Panc1 (cell line): ENCODE measurements around the gene SDR39U1.

Source experiments
- CTCF ChIP-seq: fragments of 450-650 bp; IDR thresholded peaks from 2 replicates; pipeline ENCODE4 v1.5.1; 2017; ENCODE audit warnings: mild to moderate bottlenecking
- POLR2AphosphoS5 ChIP-seq: IDR thresholded peaks from 2 replicates; pipeline ENCODE4 v1.6.1; 2012; ENCODE audit warnings: mild to moderate bottlenecking, low read depth, low read length, moderate library complexity
- REST ChIP-seq, 2 experiments: IDR thresholded peaks; 2 replicates each; pipeline ENCODE4 v1.6.1; 2011 to 2012; ENCODE audit warnings: low read depth in 2 of 2, control low read depth in 1 of 2, low read length in 1 of 2, mild to moderate bottlenecking in 1 of 2, moderate library complexity in 1 of 2; ENCODE audit not compliant: insufficient read depth in 1 of 2
- SIN3A ChIP-seq: IDR thresholded peaks from 2 replicates; pipeline ENCODE4 v1.6.1; 2012; ENCODE audit warnings: low read depth, mild to moderate bottlenecking, low read length, moderate library complexity, borderline replicate concordance; ENCODE audit not compliant: insufficient read depth
- TCF7L2 ChIP-seq: IDR thresholded peaks from 2 replicates; pipeline ENCODE4 v1.6.1; 2011; ENCODE audit warnings: mild to moderate bottlenecking, low read depth, low read length, inconsistent platforms

GRCh38 chr14:24416932-24417619 is 25.5 kb downstream of the SDR39U1 start:
- no peak for TF ChIP-seq REST (IDR thresholded peaks at IDR 0.05; ENCODE audit: insufficient read depth in 1 of 2, low read depth in 2 of 2, low read length in 1 of 2)
- TF ChIP-seq CTCF, result no peak
- TF ChIP-seq SIN3A, result no peak
- no peak for TF ChIP-seq POLR2AphosphoS5
- no peak for TF ChIP-seq TCF7L2
